GM12878 (cell line): ENCODE measurements around the gene DLG2. TPM values are rescaled to one million over a fixed set of nuclear protein-coding genes. Genes with fewer than 3 reads are reported as not detected.

ENCODE experiments used
- ATAC-seq: fragments of 200-7000 bp; cut with Tn5 transposase; 3 replicates; pipeline ENCODE4 v1.9.1; 2020; ENCODE audit warnings: mild to moderate bottlenecking, moderate library complexity
- BruUV-seq: library from RNA; stranded (reverse); fragments of 400-500 nt; replicated peaks from 2 replicates; lab custom pipeline; 2021; lab: Mats Ljungman, UMichigan
- CTCF ChIA-PET: fragments of 300-600 bp; sonication (Branson Sonifier 250); formaldehyde crosslinking; extraction: SDS; loops from one replicate; lab custom pipeline; 2021; ENCODE audit warnings: inconsistent platforms; lab: Yijun Ruan, JAX
- POLR2A ChIA-PET: fragments of 350-600 bp; formaldehyde crosslinking; extraction: SDS; loops from one replicate; lab custom pipeline; 2021; ENCODE audit warnings: inconsistent platforms; lab: Charles Lee
- RAD21 ChIA-PET: fragments of 300-600 bp; sonication (Branson Sonifier 250); formaldehyde crosslinking; loops from one replicate; lab custom pipeline; 2023; ENCODE audit warnings: antibody characterized with exemption; ENCODE audit not compliant: unreplicated experiment; lab: Charles Lee
- SMC1A ChIA-PET: fragments of 300-600 bp; sonication (Branson Sonifier 250); formaldehyde crosslinking; loops from one replicate; lab custom pipeline; 2023; ENCODE audit not compliant: unreplicated experiment, uncharacterized antibody; lab: Charles Lee
- DNase-seq: peaks from one replicate; pipeline ENCODE4 v3.0.0-alpha.2; 2011; ENCODE audit warnings: low read depth, low spot score
- FAIRE-seq: peaks from 3 replicates; lab custom pipeline; 2011; peaks lifted over from hg19 to GRCh38; lab: Jason Lieb, UNC
- H2AFZ ChIP-seq: 2 replicates; pipeline ENCODE4 v1.6.0; 2011; ENCODE audit warnings: low read depth, low read length, control low read depth; ENCODE audit not compliant: control insufficient read depth
- H3K27ac ChIP-seq: 2 replicates; pipeline ENCODE4 v1.5.1; 2011; ENCODE audit warnings: control low read depth; ENCODE audit not compliant: control insufficient read depth, insufficient read depth
- H3K27me3 ChIP-seq, 2 experiments: replicated peaks in 1 of 2; 2 replicates each; pipeline versions ENCODE4 v1.6.0 to v1.6.1; 2011; ENCODE audit warnings: low read length in 1 of 2; ENCODE audit not compliant: control insufficient read depth in 2 of 2, insufficient read depth in 2 of 2
- H3K36me3 ChIP-seq, 2 experiments: 2 replicates each; pipeline ENCODE4 v1.5.1; 2011; ENCODE audit warnings: low read length in 1 of 2; ENCODE audit not compliant: control insufficient read depth in 2 of 2, insufficient read depth in 2 of 2
- H3K4me1 ChIP-seq: 2 replicates; pipeline ENCODE4 v1.6.1; 2011; ENCODE audit warnings: mild to moderate bottlenecking, low read length, moderate library complexity, mixed read lengths; ENCODE audit not compliant: control insufficient read depth, insufficient read depth
- H3K4me2 ChIP-seq: 2 replicates; pipeline ENCODE4 v1.6.0; 2011; ENCODE audit warnings: control low read depth; ENCODE audit not compliant: control insufficient read depth, insufficient read depth
- H3K4me3 ChIP-seq: fragments of 200-600 bp; sonication (generic); 2 replicates; pipeline ENCODE4 v1.5.1; 2016
- H3K79me2 ChIP-seq: 2 replicates; pipeline ENCODE4 v1.6.0; 2011; ENCODE audit warnings: low read length; ENCODE audit not compliant: control insufficient read depth, insufficient read depth
- H3K9ac ChIP-seq: 2 replicates; pipeline ENCODE4 v1.8.0; 2011; ENCODE audit warnings: low read length, control low read depth, mixed read lengths; ENCODE audit not compliant: control insufficient read depth, insufficient read depth
- H3K9me3 ChIP-seq: replicated peaks from 3 replicates; pipeline ENCODE4 v1.5.1; 2011; ENCODE audit warnings: mild to moderate bottlenecking, low read length; ENCODE audit not compliant: control insufficient read depth, insufficient read depth
- H4K20me1 ChIP-seq: 2 replicates; pipeline ENCODE4 v1.6.0; 2011; ENCODE audit not compliant: control insufficient read depth, insufficient read depth
- ATF2 ChIP-seq: IDR thresholded peaks from 2 replicates; pipeline ENCODE4 v1.6.1; 2012; ENCODE audit warnings: low read length, inconsistent platforms
- ATF3 ChIP-seq: IDR thresholded peaks from 2 replicates; pipeline ENCODE4 v1.6.1; 2011; ENCODE audit warnings: low read depth, mild to moderate bottlenecking, low read length, moderate library complexity, borderline replicate concordance; ENCODE audit errors: extremely low read depth
- BHLHE40 ChIP-seq, 2 experiments: fragments of 450-650 bp in 1 of 2; IDR thresholded peaks; 2 replicates each; pipeline ENCODE4 v1.6.1; 2011 to 2017; ENCODE audit warnings: low read depth in 2 of 2, borderline replicate concordance in 1 of 2, improper control_type of control experiment in 1 of 2, low read length in 1 of 2, mild to moderate bottlenecking in 1 of 2
- CEBPZ ChIP-seq: fragments of 150-350 bp; IDR thresholded peaks from 2 replicates; pipeline ENCODE4 v1.6.1; 2016; ENCODE audit warnings: low read depth, low read length
- IRF4 ChIP-seq: IDR thresholded peaks from 2 replicates; pipeline ENCODE4 v1.6.1; 2011; ENCODE audit warnings: low read depth, low read length
- PAX8 ChIP-seq: fragments of 450-650 bp; IDR thresholded peaks from 2 replicates; pipeline ENCODE4 v1.6.1; 2017; ENCODE audit warnings: mild to moderate bottlenecking, moderate library complexity
- RELA ChIP-seq: fragments of 450-650 bp; IDR thresholded peaks from 2 replicates; pipeline ENCODE4 v1.8.0; 2014; ENCODE audit warnings: borderline replicate concordance; ENCODE audit not compliant: partially characterized antibody
- RELB ChIP-seq: fragments of 450-650 bp; IDR thresholded peaks from 2 replicates; pipeline ENCODE4 v1.6.1; 2017; ENCODE audit warnings: low read depth, mild to moderate bottlenecking, moderate library complexity
- SIX5 ChIP-seq: IDR thresholded peaks from 2 replicates; pipeline ENCODE4 v1.6.1; 2011; ENCODE audit warnings: mild to moderate bottlenecking, low read depth, low read length, moderate library complexity; ENCODE audit not compliant: severe bottlenecking
- SP1 ChIP-seq: IDR thresholded peaks from one replicate; pipeline ENCODE4 v1.6.1; 2011; ENCODE audit warnings: low read depth, low read length
- SREBF2 ChIP-seq: IDR thresholded peaks from 2 replicates; pipeline ENCODE4 v1.6.1; 2012; ENCODE audit warnings: mild to moderate bottlenecking, low read length
- TARDBP ChIP-seq: IDR thresholded peaks from 2 replicates; pipeline ENCODE4 v1.6.1; 2016; ENCODE audit warnings: borderline replicate concordance
- TCF12 ChIP-seq: IDR thresholded peaks from 2 replicates; pipeline ENCODE4 v1.6.1; 2011; ENCODE audit warnings: low read depth, mild to moderate bottlenecking, low read length
- USF1 ChIP-seq: IDR thresholded peaks from 2 replicates; pipeline ENCODE4 v1.6.1; 2011; ENCODE audit warnings: borderline replicate concordance, low read depth, mild to moderate bottlenecking, moderate library complexity, mixed read lengths, low read length; ENCODE audit not compliant: insufficient read depth; ENCODE audit errors: extremely low read length
- YY1 ChIP-seq: IDR thresholded peaks from 2 replicates; pipeline ENCODE4 v1.6.1; 2011; ENCODE audit warnings: low read depth, mild to moderate bottlenecking, low read length
- ZNF622 ChIP-seq: fragments of 450-650 bp; IDR thresholded peaks from 2 replicates; pipeline ENCODE4 v1.6.1; 2017; ENCODE audit warnings: mild to moderate bottlenecking, inconsistent platforms
- WGBS: methylation state at CpG from one replicate; pipeline ENCODE4 v1.1.6; 2016; ENCODE audit warnings: low lambda C conversion rate; ENCODE audit not compliant: insufficient replicate concordance, insufficient coverage; ENCODE audit errors: missing lambda C conversion rate; 5-methylcytosine and 5-hydroxymethylcytosine counted together
- in situ Hi-C: fragments of 300-500 bp; cut with MboI; formaldehyde crosslinking; loops from 9 replicates; pipeline ENCODE4 v1.14.3; 2018; ENCODE audit warnings: mixed read lengths
- intact Hi-C: fragments of 100-400 bp; cut with micrococcal nuclease; formaldehyde crosslinking; loops from one replicate; pipeline ENCODE4 v1.14.2; 2022; ENCODE audit not compliant: unreplicated experiment
- polyA plus RNA-seq, 11 experiments: library from polyadenylated mRNA; depleted of rRNA in 4 of 11; unstranded in 6 of 11; stranded (reverse) in 5 of 11; fragments of >200 nt; fragmentation: Nextera tagmentation in 4 of 11; fragmentation: Illumina TruSeq in 1 of 11; extraction: Ambion mirVana in 4 of 11; extraction: Trizol in 1 of 11; gene quantifications; 1 replicate in 1 of 11; 2 replicates in 10 of 11; pipeline versions ENCODE4 v1.2.1 to v1.2.3, GENCODE V29; 2011 to 2016; ENCODE audit warnings: inconsistent platforms in 2 of 11, missing spikeins in 2 of 11, low read depth in 1 of 11
- total RNA-seq, 4 experiments: library from RNA; depleted of rRNA in 3 of 4; stranded (reverse); fragments of >200 nt in 3 of 4; fragmentation: Illumina TruSeq in 1 of 4; extraction: Trizol in 1 of 4; gene quantifications; 2 replicates each; pipeline versions ENCODE4 v1.2.1 to v1.2.3, GENCODE V29; 2013 to 2021

DLG2 gene
- total and polyA plus RNA-seq, 10 of the 15 experiments (the other 5 are each of a cell fraction or from before 2014, with no cell fraction given): 0.09 to 0.98 (median 0.35) TPM

GRCh38 chr11:84899134-84899533 is 728.0 kb downstream of the DLG2 start (continued):
- TF ChIP-seq CEBPZ (no peak), YY1 (no peak), SREBF2 (no peak), IRF4 (no peak)
- TF ChIP-seq, all 136 proteins: peak for 0

- ATAC-seq (no peak), DNase-seq (no peak), FAIRE-seq (no peak)
- SMC1A ChIA-PET: no interaction called here
- POLR2A ChIA-PET: no interaction called here
- Histone ChIP-seq H3K4me2 (no peak overlapping the region), H3K9me3 (no peaks in the 10 kb centered on the region), H2AFZ (no peak overlapping the region), H3K27ac (no peak overlapping the region), H3K27me3 (no peaks in the 10 kb centered on the region), H3K4me1 (no peaks in the 10 kb centered on the region), H4K20me1 (no peaks in the 10 kb centered on the region), H3K79me2 (no peaks in the 10 kb centered on the region), H3K9ac (no peak overlapping the region), H3K36me3 (no peaks in the 10 kb centered on the region), H3K4me3 (no peak overlapping the region)
- RAD21 ChIA-PET: no interaction called here
- no TSS peak for BruUV-seq
- TF ChIP-seq RELA (no peak), ATF3 (no peak), PAX8 (no peak), USF1 (no peak), SP1 (no peak), TCF12 (no peak), RELB (no peak), ZNF622 (no peak), BHLHE40 (IDR thresholded peaks at IDR 0.05; ENCODE audit: borderline replicate concordance in 1 of 2, low read depth in 2 of 2, low read length in 1 of 2) (no peak), ATF2 (no peak), SIX5 (no peak), YY1 (no peak), SREBF2 (no peak), TARDBP (no peak)
- CTCF ChIA-PET: no interaction called here
- intact Hi-C loops: no loop called here
- in situ Hi-C loops: no loop called here
- 23% methylated on average over 2 of the region's 2 CpGs for WGBS
Measured at GRCh38 chr11:84894666-84895065, 732.5 kb downstream of the DLG2 start.
